ELR (cell line): Measurements from ENCODE around the gene DSEL.

ENCODE experiments used
- DNase-seq: peaks from one replicate; pipeline ENCODE4 v3.0.0-alpha.2; 2015; ENCODE audit warnings: low read depth

The DSEL gene

GRCh38 chr18:67516539-67517443, at the start of gene DSEL:
TSS of gene DSEL (minus strand) at chr18:67516720. CDS start at chr18:67514608, 2,112 bp downstream.
- peak; percentile 94 for DNase-seq

- peak; percentile 13 for DNase-seq
Observed at GRCh38 chr18:67553437-67553836, 36.9 kb upstream of the DSEL start.

- DNase-seq = no peak
Observed at GRCh38 chr18:67550872-67551520, 34.5 kb upstream of the DSEL start.

- DNase-seq = no peak
Observed at GRCh38 chr18:67549946-67550345, 33.4 kb upstream of the DSEL start.

GRCh38 chr18:67545681-67546080, 29.2 kb upstream of the DSEL start:
- no peak for DNase-seq

GRCh38 chr18:67540559-67540958, 24.0 kb upstream of the DSEL start:
- DNase-seq = no peak

GRCh38 chr18:67531929-67532328, 15.4 kb upstream of the DSEL start:
- DNase-seq = no peak

- DNase-seq = peak; percentile 95
Observed at GRCh38 chr18:67525328-67526099, 9.0 kb upstream of the DSEL start.

- no peak for DNase-seq
Observed at GRCh38 chr18:67520351-67520921, 3.9 kb upstream of the DSEL start.

GRCh38 chr18:67519592-67519991, 3.1 kb upstream of the DSEL start:
- DNase-seq = peak; percentile 15

- DNase-seq = peak; percentile 16
Observed at GRCh38 chr18:67518566-67518965, 2.0 kb upstream of the DSEL start.

- DNase-seq = no peak
Observed at GRCh38 chr18:67517444-67517765, 885 bp upstream of the DSEL start.

GRCh38 chr18:67515942-67516538, 480 bp downstream of the DSEL start:
- DNase-seq = peak; percentile 89

GRCh38 chr18:67514901-67515540, 1.5 kb downstream of the DSEL start:
- DNase-seq = peak; percentile 60

GRCh38 chr18:67514465-67514864, 2.1 kb downstream of the DSEL start:
- no peak for DNase-seq

- peak; percentile 27 for DNase-seq
Observed at GRCh38 chr18:67513280-67513679, 3.2 kb downstream of the DSEL start.

- no peak for DNase-seq
Observed at GRCh38 chr18:67511840-67512239, 4.7 kb downstream of the DSEL start.

GRCh38 chr18:67510831-67511230, 5.7 kb downstream of the DSEL start:
- no peak for DNase-seq

- no peak for DNase-seq
Observed at GRCh38 chr18:67509741-67510391, 6.7 kb downstream of the DSEL start.

GRCh38 chr18:67508146-67508545, 8.4 kb downstream of the DSEL start:
- DNase-seq = peak; percentile 45

GRCh38 chr18:67504739-67505138, 11.8 kb downstream of the DSEL start:
- no peak for DNase-seq
